ENCODE data around the gene TNIK. TPM values are rescaled to one million over a fixed set of nuclear protein-coding genes. Genes with fewer than 3 reads are reported as not detected.
"Not testable (repeated sequence)": the region's sequence is repeated elsewhere in the genome, so short reads cannot be mapped to it uniquely, and the experiment has no call there.

The TNIK gene
- total RNA-seq, 2 experiments from 2014 or later: 55.2 to 56.9 TPM

GRCh38 chr3:171382347-171382746 is 77.9 kb downstream of the TNIK start:
- H3K9me3 Mint-ChIP-seq, H3K27me3 Mint-ChIP-seq, POLR2A ChIA-PET, DNase-seq, H3K4me3 Mint-ChIP-seq, H3K27ac Mint-ChIP-seq: not testable (repeated sequence)
- CTCF ChIA-PET: interaction anchor here (1.1 to 1.2 kb wide), 2 partner anchors 16 to 45 kb away, joined by 3 read pairs; no protein-coding TSS in a partner anchor
- Mint-ChIP-seq H3K4me1 (peaks cover 12% of the 10 kb centered on the region), H3K36me3 (ENCODE audit: low read depth) (peaks cover 14% of the 10 kb centered on the region)

GRCh38 chr3:171380711-171381425 is 79.3 kb downstream of the TNIK start:
- H3K4me1 Mint-ChIP-seq: peaks cover 14% of the 10 kb centered on the region

GRCh38 chr3:171379961-171380483 is 80.2 kb downstream of the TNIK start:
- CTCF ChIA-PET: interaction anchor here (1.1 kb wide), 1 partner anchor 27 kb away, joined by 3 read pairs; no protein-coding TSS in a partner anchor
- H3K4me1 Mint-ChIP-seq: peaks cover 14% of the 10 kb centered on the region
- H3K36me3 Mint-ChIP-seq (ENCODE audit: low read depth): peaks cover 12% of the 10 kb centered on the region

More at GRCh38 chr3:171380711-171381425, 79.3 kb downstream of the TNIK start:
- no peak for DNase-seq
- H3K27ac Mint-ChIP-seq: no peak overlapping the region
- H3K4me3 Mint-ChIP-seq: no peak overlapping the region
- peaks cover 17% of the 10 kb centered on the region for H3K36me3 Mint-ChIP-seq (ENCODE audit: low read depth)
- CTCF ChIA-PET: interaction anchor here (0.6 to 1.2 kb wide), 5 partner anchors 10 to 188 kb away, joined by 3 read pairs; no protein-coding TSS in a partner anchor
- H3K27me3 Mint-ChIP-seq: no peaks in the 10 kb centered on the region
- POLR2A ChIA-PET: no interaction called here
- H3K9me3 Mint-ChIP-seq: no peaks in the 10 kb centered on the region

GRCh38 chr3:171379281-171379680 is 80.9 kb downstream of the TNIK start:
- Mint-ChIP-seq H3K9me3 (no peaks in the 10 kb centered on the region), H3K4me3 (no peak overlapping the region), H3K36me3 (ENCODE audit: low read depth) (peaks cover 9% of the 10 kb centered on the region), H3K27ac (no peak overlapping the region), H3K27me3 (no peaks in the 10 kb centered on the region), H3K4me1 (peaks cover 13% of the 10 kb centered on the region)
- DNase-seq: no peak
- ChIA-PET POLR2A (no interaction called here), CTCF (interaction anchor here (1.0 to 1.1 kb wide), 3 partner anchors 9 to 32 kb away, joined by 3 read pairs; no protein-coding TSS in a partner anchor)

More at GRCh38 chr3:171379961-171380483, 80.2 kb downstream of the TNIK start:
- no peaks in the 10 kb centered on the region for H3K27me3 Mint-ChIP-seq
- no peak for DNase-seq
- no peak overlapping the region for H3K27ac Mint-ChIP-seq
- H3K9me3 Mint-ChIP-seq: no peaks in the 10 kb centered on the region
- POLR2A ChIA-PET: no interaction called here
- no peak overlapping the region for H3K4me3 Mint-ChIP-seq

DNA sequence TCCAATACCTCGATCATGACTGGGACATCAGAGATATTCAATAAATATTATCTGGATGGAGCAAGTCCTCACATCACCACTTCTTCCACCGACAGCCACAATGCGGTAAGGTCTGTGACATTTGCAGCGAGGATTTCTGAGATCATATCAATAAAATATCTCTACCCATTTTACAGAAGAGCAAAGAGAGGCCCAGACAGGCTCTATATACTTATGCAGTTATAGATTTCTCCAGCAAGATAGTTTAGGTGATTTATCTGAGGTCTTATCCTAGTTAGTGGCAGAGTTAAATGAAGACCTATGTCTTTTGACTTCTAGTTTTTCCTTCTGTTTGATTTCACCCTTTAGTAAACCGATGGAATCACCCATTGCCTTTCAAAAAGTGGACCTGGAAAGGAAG is 81.6 kb downstream of the TNIK start:
- Mint-ChIP-seq H3K4me3 (no peak overlapping the region), H3K36me3 (ENCODE audit: low read depth) (peaks cover 5% of the 10 kb centered on the region), H3K4me1 (peaks cover 7% of the 10 kb centered on the region), H3K27me3 (no peaks in the 10 kb centered on the region), H3K27ac (no peak overlapping the region), H3K9me3 (no peaks in the 10 kb centered on the region)
- no peak for DNase-seq
- ChIA-PET POLR2A (no interaction called here), CTCF (interaction anchor here (1.0 kb wide), 2 partner anchors 9 to 31 kb away, joined by 3 read pairs; no protein-coding TSS in a partner anchor)

DNA sequence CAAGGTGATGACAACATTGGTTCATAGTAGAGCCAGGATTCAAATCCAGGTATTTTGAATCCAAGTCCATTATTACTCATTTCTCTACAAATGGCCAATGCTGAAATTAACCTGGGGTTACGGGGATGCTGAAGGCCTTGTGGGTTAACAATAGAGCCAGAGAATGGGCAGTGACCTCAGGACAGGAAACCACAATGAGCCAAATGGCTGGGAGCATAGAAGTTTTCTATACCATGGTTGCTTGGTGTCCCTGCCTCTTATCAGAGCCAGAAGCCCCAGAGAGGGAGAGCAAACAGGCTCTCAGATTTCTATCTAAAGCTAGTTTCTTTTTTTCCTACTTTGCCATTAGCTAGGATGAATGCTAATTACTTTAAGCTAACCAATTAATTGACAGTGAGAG is 82.3 kb downstream of the TNIK start:
- H3K27me3 Mint-ChIP-seq: no peaks in the 10 kb centered on the region
- ChIA-PET CTCF (no interaction called here), POLR2A (no interaction called here)
- no peaks in the 10 kb centered on the region for H3K9me3 Mint-ChIP-seq
- H3K27ac Mint-ChIP-seq: no peak overlapping the region
- no peak overlapping the region for H3K4me3 Mint-ChIP-seq
- no peak for DNase-seq
- H3K4me1 Mint-ChIP-seq: peaks cover 7% of the 10 kb centered on the region
- H3K36me3 Mint-ChIP-seq (ENCODE audit: low read depth): peaks cover 5% of the 10 kb centered on the region

DNA sequence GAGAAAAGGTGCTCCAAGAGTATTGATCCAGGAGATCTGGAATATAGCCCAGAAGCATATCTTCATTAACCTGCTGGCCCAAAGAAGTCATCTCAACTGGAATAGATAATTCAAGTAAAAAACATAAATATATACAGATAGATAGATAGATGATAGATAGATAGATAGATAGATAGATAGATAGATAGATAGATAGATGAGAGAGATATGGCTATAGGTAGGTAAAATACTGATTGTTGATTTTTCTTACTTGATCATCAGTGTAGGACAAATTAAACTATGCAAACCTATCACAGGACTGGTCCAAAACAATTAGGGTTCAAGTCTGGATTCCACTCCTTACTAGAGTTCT is 83.6 kb downstream of the TNIK start:
- ChIA-PET CTCF (no interaction called here), POLR2A (no interaction called here)
- Mint-ChIP-seq H3K9me3 (no peaks in the 10 kb centered on the region), H3K27me3 (no peaks in the 10 kb centered on the region), H3K4me1 (peaks cover 11% of the 10 kb centered on the region), H3K27ac (no peak overlapping the region), H3K4me3 (no peak overlapping the region), H3K36me3 (ENCODE audit: low read depth) (peaks cover 5% of the 10 kb centered on the region)
- no peak for DNase-seq

- ChIA-PET CTCF (no interaction called here), POLR2A (no interaction called here)
- H3K27me3 Mint-ChIP-seq: no peaks in the 10 kb centered on the region
- peaks cover 17% of the 10 kb centered on the region for H3K4me1 Mint-ChIP-seq
- no peak overlapping the region for H3K27ac Mint-ChIP-seq
- no peak for DNase-seq
- H3K4me3 Mint-ChIP-seq: no peak overlapping the region
- no peaks in the 10 kb centered on the region for H3K9me3 Mint-ChIP-seq
- peaks cover 9% of the 10 kb centered on the region for H3K36me3 Mint-ChIP-seq (ENCODE audit: low read depth)
Measured at GRCh38 chr3:171375666-171376595, 84.3 kb downstream of the TNIK start.

DNA sequence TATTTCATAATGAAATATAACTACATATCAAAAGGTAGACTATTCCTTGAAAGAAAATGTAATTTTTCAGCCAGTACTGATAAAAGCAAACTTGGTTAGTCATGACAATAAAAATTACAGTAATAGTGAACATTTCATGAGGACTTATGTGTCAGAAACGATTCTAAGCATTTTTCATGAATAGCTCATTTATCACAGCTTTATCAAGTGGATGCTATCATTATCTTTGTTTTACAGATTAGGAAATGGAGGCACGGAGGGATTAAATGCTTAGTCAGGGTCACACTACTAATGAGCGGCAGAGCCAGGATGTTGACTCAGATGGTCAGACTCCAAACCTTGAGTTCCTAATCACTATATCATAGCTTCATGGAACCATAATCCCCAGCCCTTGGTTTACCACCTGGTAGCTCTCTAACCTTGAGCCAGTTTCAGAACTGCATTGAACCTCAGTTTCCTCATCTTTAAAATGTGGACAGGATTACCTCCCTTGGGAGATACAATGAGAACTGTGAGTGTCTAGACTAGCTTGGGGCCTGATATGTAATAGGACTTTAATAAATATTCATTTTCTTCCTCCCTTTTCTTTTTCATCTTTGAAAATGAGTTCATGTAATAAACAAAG is 85.4 kb downstream of the TNIK start:
- Mint-ChIP-seq H3K4me1 (peaks cover 14% of the 10 kb centered on the region), H3K27me3 (no peaks in the 10 kb centered on the region), H3K36me3 (ENCODE audit: low read depth) (peaks cover 9% of the 10 kb centered on the region), H3K9me3 (no peaks in the 10 kb centered on the region), H3K27ac (no peak overlapping the region), H3K4me3 (no peak overlapping the region)
- DNase-seq: no peak
- ChIA-PET CTCF (interaction anchor here (1.0 kb wide), 1 partner anchor 13 kb away, joined by 4 read pairs; no protein-coding TSS in a partner anchor), POLR2A (no interaction called here)

- Mint-ChIP-seq H3K27ac (no peak overlapping the region), H3K9me3 (no peaks in the 10 kb centered on the region), H3K36me3 (ENCODE audit: low read depth) (peaks cover 11% of the 10 kb centered on the region), H3K4me1 (peaks cover 14% of the 10 kb centered on the region), H3K27me3 (no peaks in the 10 kb centered on the region), H3K4me3 (no peak overlapping the region)
- no peak for DNase-seq
- ChIA-PET CTCF (interaction anchor here (1.0 kb wide), 1 partner anchor 13 kb away, joined by 4 read pairs; no protein-coding TSS in a partner anchor), POLR2A (no interaction called here)
Measured at GRCh38 chr3:171374260-171374659, 85.9 kb downstream of the TNIK start.

GRCh38 chr3:171373711-171374110 is 86.5 kb downstream of the TNIK start:
- Mint-ChIP-seq H3K9me3 (no peaks in the 10 kb centered on the region), H3K4me1 (peaks cover 14% of the 10 kb centered on the region), H3K36me3 (ENCODE audit: low read depth) (peaks cover 16% of the 10 kb centered on the region), H3K27me3 (no peaks in the 10 kb centered on the region), H3K4me3 (no peak overlapping the region), H3K27ac (no peak overlapping the region)
- CTCF ChIA-PET: interaction anchor here (1.0 kb wide), 1 partner anchor 14 kb away, joined by 4 read pairs; no protein-coding TSS in a partner anchor
- no peak for DNase-seq
- POLR2A ChIA-PET: no interaction called here

- CTCF ChIA-PET: interaction anchor here (1.0 to 1.2 kb wide), 2 partner anchors 9 to 210 kb away, joined by 3 read pairs; no protein-coding TSS in a partner anchor
- peaks cover 14% of the 10 kb centered on the region for H3K4me1 Mint-ChIP-seq
Measured at GRCh38 chr3:171372694-171373093, 87.5 kb downstream of the TNIK start.

More at GRCh38 chr3:171372694-171373093, 87.5 kb downstream of the TNIK start:
- POLR2A ChIA-PET: no interaction called here
- H3K4me3 Mint-ChIP-seq: no peak overlapping the region
- H3K9me3 Mint-ChIP-seq: no peaks in the 10 kb centered on the region
- DNase-seq: no peak
- no peak overlapping the region for H3K27ac Mint-ChIP-seq
- H3K27me3 Mint-ChIP-seq: no peaks in the 10 kb centered on the region
- peaks cover 22% of the 10 kb centered on the region for H3K36me3 Mint-ChIP-seq (ENCODE audit: low read depth)
